Retinal pigment epithelial cell (primary cell): Measurements from ENCODE around the gene LRCOL1.
A peak's percentile ranks its signal among the peaks of the same experiment; 100 is the strongest.

ENCODE experiments used
- DNase-seq: peaks from one replicate; pipeline ENCODE4 v3.0.0-alpha.2; 2010; ENCODE audit warnings: low read depth
- H3K4me3 ChIP-seq: 2 replicates; pipeline ENCODE4 v1.5.1; 2011; ENCODE audit warnings: mild to moderate bottlenecking, low read length, control low read depth, moderate library complexity
- TF ChIP-seq, protein P1 (sequence below): conservative IDR thresholded peaks from 2 replicates; pipeline ENCODE4 v1.5.1; 2011; ENCODE audit warnings: low read depth, low read length, control low read depth, inconsistent platforms

LRCOL1 gene

GRCh38 chr12:132610051-132610759, at the start of gene LRCOL1:
LRCOL1 (minus strand) TSS chr12:132610582; CDS start chr12:132606251, 4,331 bp downstream.
- H3K4me3 ChIP-seq: peak within 1 kb of the TSS; percentile 27
- TF ChIP-seq, protein P1, sequence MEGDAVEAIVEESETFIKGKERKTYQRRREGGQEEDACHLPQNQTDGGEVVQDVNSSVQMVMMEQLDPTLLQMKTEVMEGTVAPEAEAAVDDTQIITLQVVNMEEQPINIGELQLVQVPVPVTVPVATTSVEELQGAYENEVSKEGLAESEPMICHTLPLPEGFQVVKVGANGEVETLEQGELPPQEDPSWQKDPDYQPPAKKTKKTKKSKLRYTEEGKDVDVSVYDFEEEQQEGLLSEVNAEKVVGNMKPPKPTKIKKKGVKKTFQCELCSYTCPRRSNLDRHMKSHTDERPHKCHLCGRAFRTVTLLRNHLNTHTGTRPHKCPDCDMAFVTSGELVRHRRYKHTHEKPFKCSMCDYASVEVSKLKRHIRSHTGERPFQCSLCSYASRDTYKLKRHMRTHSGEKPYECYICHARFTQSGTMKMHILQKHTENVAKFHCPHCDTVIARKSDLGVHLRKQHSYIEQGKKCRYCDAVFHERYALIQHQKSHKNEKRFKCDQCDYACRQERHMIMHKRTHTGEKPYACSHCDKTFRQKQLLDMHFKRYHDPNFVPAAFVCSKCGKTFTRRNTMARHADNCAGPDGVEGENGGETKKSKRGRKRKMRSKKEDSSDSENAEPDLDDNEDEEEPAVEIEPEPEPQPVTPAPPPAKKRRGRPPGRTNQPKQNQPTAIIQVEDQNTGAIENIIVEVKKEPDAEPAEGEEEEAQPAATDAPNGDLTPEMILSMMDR: no peak
- peak; percentile 54 for DNase-seq

DNA sequence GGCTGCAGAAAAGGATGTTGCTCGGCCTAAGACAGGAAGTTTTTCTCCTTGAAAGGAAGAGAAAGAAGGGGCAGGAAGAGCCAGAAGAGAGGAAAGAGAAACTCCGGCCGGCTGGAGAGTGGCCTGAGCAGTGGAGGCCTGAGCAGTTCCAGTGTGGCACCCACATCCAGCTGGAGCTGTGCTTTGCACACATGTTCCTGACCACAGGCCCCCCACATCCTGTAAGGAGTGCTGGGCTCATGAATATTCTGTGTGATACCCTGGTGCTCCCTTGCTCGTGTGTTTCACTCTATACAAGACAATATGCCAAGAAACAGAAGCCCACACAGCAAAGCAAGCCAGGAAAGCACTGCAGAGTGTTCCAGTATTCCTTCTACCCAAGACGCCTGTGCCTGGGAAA, 49.7 kb upstream of the LRCOL1 start:
- no peak overlapping the region for H3K4me3 ChIP-seq
- TF ChIP-seq, protein P1: no peak
- DNase-seq: no peak

- no peak for DNase-seq
- TF ChIP-seq, protein P1: no peak
- H3K4me3 ChIP-seq: no peak overlapping the region
These were observed 48.8 kb upstream of the LRCOL1 start for GRCh38 chr12:132659146-132659545.

DNA sequence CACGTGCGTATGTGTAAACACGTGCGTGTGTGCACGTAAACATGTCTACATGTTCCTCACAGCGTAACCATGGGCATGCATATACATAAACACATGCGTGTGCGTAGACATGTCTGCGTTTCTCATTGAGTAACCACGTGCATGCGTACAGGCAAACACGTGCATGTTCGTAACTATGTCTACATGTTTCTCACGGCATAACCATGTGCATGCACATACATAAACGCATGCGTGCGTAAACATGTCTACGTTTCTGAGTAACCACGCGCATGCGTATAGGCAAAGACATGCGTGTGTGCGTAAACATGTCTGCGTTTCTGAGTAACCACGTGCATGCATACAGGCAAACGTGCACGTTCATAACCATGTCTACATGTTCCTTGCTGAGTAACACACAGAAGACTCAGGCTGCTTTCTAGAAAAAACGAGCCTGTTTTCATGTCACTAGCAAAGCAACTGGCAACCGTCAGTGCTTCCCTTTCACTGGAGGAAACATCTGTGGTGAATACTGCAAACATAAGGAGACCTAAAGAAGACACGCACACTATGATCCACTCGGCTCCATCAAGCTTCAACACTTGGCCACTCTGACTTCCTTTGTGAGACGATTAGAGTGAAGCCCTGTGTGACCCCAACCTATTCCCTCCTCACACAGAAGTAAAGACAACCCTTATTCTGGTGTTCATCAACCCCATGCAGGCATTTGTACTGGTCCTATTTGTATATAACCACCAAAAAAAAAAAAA, 47.9 kb upstream of the LRCOL1 start:
- no peak overlapping the region for H3K4me3 ChIP-seq
- no peak for DNase-seq
- TF ChIP-seq, protein P1: no peak

DNA sequence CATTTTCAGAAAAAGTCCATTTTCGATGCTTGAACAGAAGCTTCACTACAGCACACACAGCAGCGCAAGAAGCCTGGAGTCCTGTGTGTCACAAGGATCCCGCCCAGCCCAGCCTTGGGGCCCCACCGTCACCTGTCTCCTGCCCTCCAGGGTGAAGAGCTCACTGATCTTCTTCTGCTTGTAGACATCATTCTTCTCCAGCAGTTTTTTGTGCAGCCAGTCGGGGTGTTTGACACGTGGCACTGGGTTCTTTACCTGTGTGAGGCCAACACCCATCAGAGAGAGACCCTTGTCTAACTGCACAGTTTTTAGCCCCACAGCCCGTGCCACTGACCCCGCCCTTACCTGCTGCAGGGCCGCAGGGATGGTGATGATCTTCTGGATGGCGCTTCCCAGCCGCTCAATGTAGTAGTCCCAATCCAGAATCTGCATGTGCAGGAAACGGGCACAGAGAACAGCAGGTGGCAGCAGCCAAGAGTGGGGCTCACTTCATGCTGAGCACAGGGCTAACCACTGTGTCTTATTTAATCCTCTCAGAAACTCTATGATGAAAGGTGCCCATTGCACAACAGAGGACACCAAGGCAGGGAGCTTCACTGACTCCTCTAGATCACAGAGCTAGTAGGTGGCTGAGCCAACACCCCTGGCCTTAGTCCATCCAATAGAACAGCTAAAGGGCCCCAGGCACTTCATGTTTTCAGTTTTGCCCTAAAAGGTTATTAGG, 46.8 kb upstream of the LRCOL1 start:
- DNase-seq: no peak
- H3K4me3 ChIP-seq: no peak overlapping the region
- TF ChIP-seq, protein P1: no peak

- TF ChIP-seq, protein P1: no peak
- DNase-seq: no peak
These were observed 43.3 kb upstream of the LRCOL1 start for GRCh38 chr12:132653567-132654290.

More at GRCh38 chr12:132653567-132654290, 43.3 kb upstream of the LRCOL1 start:
- H3K4me3 ChIP-seq: no peak overlapping the region
